Panc1 (cell line): ENCODE data around the gene IL1RAPL1. TPM values are rescaled to one million over a fixed set of nuclear protein-coding genes. Genes with fewer than 3 reads are reported as not detected.
A peak's percentile ranks its signal among the peaks of the same experiment; 100 is the strongest.

ENCODE experiments used
- ATAC-seq: fragments of 200-7000 bp; cut with Tn5 transposase; 2 replicates; pipeline ENCODE4 v1.9.1; 2020; ENCODE audit warnings: mild to moderate bottlenecking, moderate library complexity
- BruUV-seq: library from RNA; stranded (reverse); fragments of 400-500 nt; replicated peaks from 2 replicates; lab custom pipeline; 2021; lab: Mats Ljungman, UMichigan
- CTCF ChIA-PET: fragments of 300-600 bp; sonication (Branson Sonifier 250); formaldehyde crosslinking; loops from one replicate; lab custom pipeline; 2022; ENCODE audit warnings: antibody characterized with exemption; lab: Charles Lee
- POLR2A ChIA-PET: fragments of 300-600 bp; sonication (Branson Sonifier 250); formaldehyde crosslinking; loops from one replicate; lab custom pipeline; 2022; ENCODE audit warnings: antibody characterized with exemption; lab: Charles Lee
- DNase-seq: peaks from one replicate; pipeline ENCODE4 v3.0.0-alpha.2; 2010; ENCODE audit warnings: low read depth, low spot score
- H3K27ac ChIP-seq: 2 replicates; pipeline ENCODE4 v1.5.1; 2011; ENCODE audit warnings: mild to moderate bottlenecking, low read length, inconsistent platforms
- H3K27me3 ChIP-seq: fragments of 200-500 bp; sonication (Bioruptor generic); 2 replicates; pipeline ENCODE4 v1.6.0; 2014; ENCODE audit warnings: low read length, inconsistent platforms; ENCODE audit not compliant: control insufficient read depth, insufficient read depth
- H3K36me3 ChIP-seq: fragments of 200-500 bp; sonication (Bioruptor generic); 2 replicates; pipeline ENCODE4 v1.5.1; 2014; ENCODE audit warnings: inconsistent platforms, mild to moderate bottlenecking, low read length, moderate library complexity; ENCODE audit not compliant: control insufficient read depth, insufficient read depth
- H3K4me1 ChIP-seq: 2 replicates; pipeline ENCODE4 v1.5.1; 2011; ENCODE audit warnings: inconsistent platforms, mild to moderate bottlenecking, low read length, moderate library complexity; ENCODE audit not compliant: control insufficient read depth, insufficient read depth
- H3K4me3 ChIP-seq, 2 experiments: 2 replicates each; pipeline ENCODE4 v1.5.1; 2011 to 2012; ENCODE audit warnings: low read depth in 2 of 2, low read length in 2 of 2, mild to moderate bottlenecking in 2 of 2, inconsistent platforms in 1 of 2, moderate library complexity in 1 of 2
- H3K9me3 ChIP-seq: fragments of 200-500 bp; sonication (Bioruptor generic); 2 replicates; pipeline ENCODE4 v1.5.1; 2014; ENCODE audit warnings: low read depth, mild to moderate bottlenecking, inconsistent platforms, low read length, moderate library complexity; ENCODE audit not compliant: control insufficient read depth, insufficient read depth
- POLR2AphosphoS5 ChIP-seq: IDR thresholded peaks from 2 replicates; pipeline ENCODE4 v1.6.1; 2012; ENCODE audit warnings: mild to moderate bottlenecking, low read depth, low read length, moderate library complexity
- SIN3A ChIP-seq: IDR thresholded peaks from 2 replicates; pipeline ENCODE4 v1.6.1; 2012; ENCODE audit warnings: low read depth, mild to moderate bottlenecking, low read length, moderate library complexity, borderline replicate concordance; ENCODE audit not compliant: insufficient read depth
- TCF7L2 ChIP-seq: IDR thresholded peaks from 2 replicates; pipeline ENCODE4 v1.6.1; 2011; ENCODE audit warnings: mild to moderate bottlenecking, low read depth, low read length, inconsistent platforms
- in situ Hi-C: cut with HindIII; loops from 2 replicates; pipeline ENCODE4 v1.10.0; 2016; ENCODE audit warnings: low sequenced_read_pairs, low pct_unique_long_range_greater_than_20kb
- intact Hi-C: fragments of 100-400 bp; cut with micrococcal nuclease; formaldehyde crosslinking; loops from one replicate; pipeline ENCODE4 v1.10.0; 2022; ENCODE audit not compliant: unreplicated experiment
- total RNA-seq: library from RNA; stranded (reverse); gene quantifications from one replicate; pipeline ENCODE4 v1.2.1, GENCODE V29; 2021; ENCODE audit not compliant: unreplicated experiment
- TF ChIP-seq, protein P1 (sequence below): fragments of 450-650 bp; IDR thresholded peaks from 2 replicates; pipeline ENCODE4 v1.5.1; 2017; ENCODE audit warnings: mild to moderate bottlenecking
- TF ChIP-seq, protein P2 (sequence below), 2 experiments: IDR thresholded peaks; 2 replicates each; pipeline ENCODE4 v1.6.1; 2011 to 2012; ENCODE audit warnings: low read depth in 2 of 2, control low read depth in 1 of 2, low read length in 1 of 2, mild to moderate bottlenecking in 1 of 2, moderate library complexity in 1 of 2; ENCODE audit not compliant: insufficient read depth in 1 of 2

IL1RAPL1 gene
- total RNA-seq, 1 experiment from 2014 or later: 0.59 TPM

GRCh38 chrX:28591542-28591941 lies 4.3 kb downstream of the IL1RAPL1 start:
- no peaks in the 10 kb centered on the region; the same call in 1 of the 2 replicates for H3K4me1 ChIP-seq
- in situ Hi-C loops (no loop called here), intact Hi-C loops (no loop called here)
- ChIA-PET CTCF (no interaction called here), POLR2A (no interaction called here)
- no peaks in the 10 kb centered on the region for H3K36me3 ChIP-seq
- no peaks in the 10 kb centered on the region for H3K9me3 ChIP-seq
- no peak for TF ChIP-seq POLR2AphosphoS5
- TF ChIP-seq, protein P1, sequence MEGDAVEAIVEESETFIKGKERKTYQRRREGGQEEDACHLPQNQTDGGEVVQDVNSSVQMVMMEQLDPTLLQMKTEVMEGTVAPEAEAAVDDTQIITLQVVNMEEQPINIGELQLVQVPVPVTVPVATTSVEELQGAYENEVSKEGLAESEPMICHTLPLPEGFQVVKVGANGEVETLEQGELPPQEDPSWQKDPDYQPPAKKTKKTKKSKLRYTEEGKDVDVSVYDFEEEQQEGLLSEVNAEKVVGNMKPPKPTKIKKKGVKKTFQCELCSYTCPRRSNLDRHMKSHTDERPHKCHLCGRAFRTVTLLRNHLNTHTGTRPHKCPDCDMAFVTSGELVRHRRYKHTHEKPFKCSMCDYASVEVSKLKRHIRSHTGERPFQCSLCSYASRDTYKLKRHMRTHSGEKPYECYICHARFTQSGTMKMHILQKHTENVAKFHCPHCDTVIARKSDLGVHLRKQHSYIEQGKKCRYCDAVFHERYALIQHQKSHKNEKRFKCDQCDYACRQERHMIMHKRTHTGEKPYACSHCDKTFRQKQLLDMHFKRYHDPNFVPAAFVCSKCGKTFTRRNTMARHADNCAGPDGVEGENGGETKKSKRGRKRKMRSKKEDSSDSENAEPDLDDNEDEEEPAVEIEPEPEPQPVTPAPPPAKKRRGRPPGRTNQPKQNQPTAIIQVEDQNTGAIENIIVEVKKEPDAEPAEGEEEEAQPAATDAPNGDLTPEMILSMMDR: no peak
- TF ChIP-seq SIN3A: no peak
- TF ChIP-seq TCF7L2: no peak
- TF ChIP-seq, protein P2, sequence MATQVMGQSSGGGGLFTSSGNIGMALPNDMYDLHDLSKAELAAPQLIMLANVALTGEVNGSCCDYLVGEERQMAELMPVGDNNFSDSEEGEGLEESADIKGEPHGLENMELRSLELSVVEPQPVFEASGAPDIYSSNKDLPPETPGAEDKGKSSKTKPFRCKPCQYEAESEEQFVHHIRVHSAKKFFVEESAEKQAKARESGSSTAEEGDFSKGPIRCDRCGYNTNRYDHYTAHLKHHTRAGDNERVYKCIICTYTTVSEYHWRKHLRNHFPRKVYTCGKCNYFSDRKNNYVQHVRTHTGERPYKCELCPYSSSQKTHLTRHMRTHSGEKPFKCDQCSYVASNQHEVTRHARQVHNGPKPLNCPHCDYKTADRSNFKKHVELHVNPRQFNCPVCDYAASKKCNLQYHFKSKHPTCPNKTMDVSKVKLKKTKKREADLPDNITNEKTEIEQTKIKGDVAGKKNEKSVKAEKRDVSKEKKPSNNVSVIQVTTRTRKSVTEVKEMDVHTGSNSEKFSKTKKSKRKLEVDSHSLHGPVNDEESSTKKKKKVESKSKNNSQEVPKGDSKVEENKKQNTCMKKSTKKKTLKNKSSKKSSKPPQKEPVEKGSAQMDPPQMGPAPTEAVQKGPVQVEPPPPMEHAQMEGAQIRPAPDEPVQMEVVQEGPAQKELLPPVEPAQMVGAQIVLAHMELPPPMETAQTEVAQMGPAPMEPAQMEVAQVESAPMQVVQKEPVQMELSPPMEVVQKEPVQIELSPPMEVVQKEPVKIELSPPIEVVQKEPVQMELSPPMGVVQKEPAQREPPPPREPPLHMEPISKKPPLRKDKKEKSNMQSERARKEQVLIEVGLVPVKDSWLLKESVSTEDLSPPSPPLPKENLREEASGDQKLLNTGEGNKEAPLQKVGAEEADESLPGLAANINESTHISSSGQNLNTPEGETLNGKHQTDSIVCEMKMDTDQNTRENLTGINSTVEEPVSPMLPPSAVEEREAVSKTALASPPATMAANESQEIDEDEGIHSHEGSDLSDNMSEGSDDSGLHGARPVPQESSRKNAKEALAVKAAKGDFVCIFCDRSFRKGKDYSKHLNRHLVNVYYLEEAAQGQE (IDR thresholded peaks at IDR 0.05; ENCODE audit: insufficient read depth in 1 of 2, low read depth in 2 of 2, low read length in 1 of 2): no peak
- peak overlapping the region in 1 of 2 experiments; percentile 36; a peak in 1 of 4 replicates for H3K4me3 ChIP-seq
- H3K27me3 ChIP-seq: no peaks in the 10 kb centered on the region
- DNase-seq (no peak), ATAC-seq (peak; percentile 57; the same call in 1 of the 2 replicates)
- peak overlapping the region; percentile 54; the same call in 1 of the 2 replicates for H3K27ac ChIP-seq
- no TSS peak for BruUV-seq

GRCh38 chrX:28595346-28595745 lies 8.1 kb downstream of the IL1RAPL1 start:
- no peak for TF ChIP-seq SIN3A
- TF ChIP-seq, protein P1: peak; percentile 37
- TF ChIP-seq, protein P2 (IDR thresholded peaks at IDR 0.05; ENCODE audit: insufficient read depth in 1 of 2, low read depth in 2 of 2, low read length in 1 of 2): no peak
- no peak for TF ChIP-seq TCF7L2
- no peak for TF ChIP-seq POLR2AphosphoS5
- intact Hi-C loops (no loop called here), in situ Hi-C loops (no loop called here)
- no peaks in the 10 kb centered on the region for H3K36me3 ChIP-seq
- no peaks in the 10 kb centered on the region for H3K27me3 ChIP-seq
- H3K27ac ChIP-seq: no peak overlapping the region
- H3K9me3 ChIP-seq: no peaks in the 10 kb centered on the region
- POLR2A ChIA-PET: no interaction called here
- no peak overlapping the region for H3K4me3 ChIP-seq
- CTCF ChIA-PET: no interaction called here
- no peak for DNase-seq
- BruUV-seq: no TSS peak
- H3K4me1 ChIP-seq: no peaks in the 10 kb centered on the region; the same call in 1 of the 2 replicates
- ATAC-seq: no peak
